Measurements from ENCODE around the gene RFTN2.

DNA sequence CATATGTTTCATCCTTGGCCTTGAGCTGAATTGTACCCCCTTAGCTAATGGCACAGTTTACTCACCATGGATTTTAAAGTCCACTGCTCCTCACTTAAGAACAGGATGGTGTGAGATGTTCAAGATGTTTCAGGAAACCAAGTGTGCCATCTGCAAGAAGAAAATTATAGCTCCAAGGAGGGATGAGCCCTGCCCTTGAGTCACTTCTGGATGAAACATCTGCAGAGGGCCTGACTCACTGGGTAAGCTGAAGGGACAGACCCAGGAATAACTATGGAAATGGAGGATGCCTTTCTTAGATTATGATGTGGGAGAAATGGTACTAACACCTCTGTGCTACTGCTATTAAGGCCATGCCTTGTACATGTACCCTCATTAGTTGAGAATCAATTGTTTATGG, 36.2 kb upstream of the RFTN2 start:
- TF ChIP-seq, protein P1, sequence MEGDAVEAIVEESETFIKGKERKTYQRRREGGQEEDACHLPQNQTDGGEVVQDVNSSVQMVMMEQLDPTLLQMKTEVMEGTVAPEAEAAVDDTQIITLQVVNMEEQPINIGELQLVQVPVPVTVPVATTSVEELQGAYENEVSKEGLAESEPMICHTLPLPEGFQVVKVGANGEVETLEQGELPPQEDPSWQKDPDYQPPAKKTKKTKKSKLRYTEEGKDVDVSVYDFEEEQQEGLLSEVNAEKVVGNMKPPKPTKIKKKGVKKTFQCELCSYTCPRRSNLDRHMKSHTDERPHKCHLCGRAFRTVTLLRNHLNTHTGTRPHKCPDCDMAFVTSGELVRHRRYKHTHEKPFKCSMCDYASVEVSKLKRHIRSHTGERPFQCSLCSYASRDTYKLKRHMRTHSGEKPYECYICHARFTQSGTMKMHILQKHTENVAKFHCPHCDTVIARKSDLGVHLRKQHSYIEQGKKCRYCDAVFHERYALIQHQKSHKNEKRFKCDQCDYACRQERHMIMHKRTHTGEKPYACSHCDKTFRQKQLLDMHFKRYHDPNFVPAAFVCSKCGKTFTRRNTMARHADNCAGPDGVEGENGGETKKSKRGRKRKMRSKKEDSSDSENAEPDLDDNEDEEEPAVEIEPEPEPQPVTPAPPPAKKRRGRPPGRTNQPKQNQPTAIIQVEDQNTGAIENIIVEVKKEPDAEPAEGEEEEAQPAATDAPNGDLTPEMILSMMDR (optimal IDR thresholded peaks at IDR 0.05 in 1 of 3, IDR thresholded peaks at IDR 0.05 in 1 of 3, conservative IDR thresholded peaks at IDR 0.05 in 1 of 3; ENCODE audit: extremely low read depth in 1 of 3, insufficient read depth in 2 of 3, low read length in 3 of 3): no peak
- TF ChIP-seq EZH2 (IDR thresholded peaks at IDR 0.05; ENCODE audit: low read length): no peak

Data from keratinocyte (primary cell).